BE2C (cell line): ENCODE results near the gene CRABP2.

ENCODE experiments used
- DNase-seq: peaks from one replicate; pipeline ENCODE4 v3.0.0-alpha.2; 2020
- H3K27me3 ChIP-seq: fragments of 250-450 bp; sonication (Bioruptor Pico); 2 replicates; pipeline ENCODE4 v1.5.1; 2020; ENCODE audit warnings: mild to moderate bottlenecking
- H3K36me3 ChIP-seq: fragments of 250-450 bp; sonication (Bioruptor Pico); 2 replicates; pipeline ENCODE4 v1.5.1; 2020; ENCODE audit warnings: mild to moderate bottlenecking
- H3K4me1 ChIP-seq: fragments of 250-450 bp; sonication (Bioruptor Pico); 2 replicates; pipeline ENCODE4 v1.5.1; 2020
- H3K4me3 ChIP-seq: 2 replicates; pipeline ENCODE4 v1.5.1; 2011; ENCODE audit warnings: low read depth, low read length
- H3K9me3 ChIP-seq: fragments of 250-450 bp; sonication (Bioruptor Pico); 2 replicates; pipeline ENCODE4 v1.5.1; 2020
- TF ChIP-seq, protein P1 (sequence below): IDR thresholded peaks from 2 replicates; pipeline ENCODE4 v1.5.1; 2012; ENCODE audit warnings: mild to moderate bottlenecking, low read depth, low read length

The CRABP2 gene

DNA sequence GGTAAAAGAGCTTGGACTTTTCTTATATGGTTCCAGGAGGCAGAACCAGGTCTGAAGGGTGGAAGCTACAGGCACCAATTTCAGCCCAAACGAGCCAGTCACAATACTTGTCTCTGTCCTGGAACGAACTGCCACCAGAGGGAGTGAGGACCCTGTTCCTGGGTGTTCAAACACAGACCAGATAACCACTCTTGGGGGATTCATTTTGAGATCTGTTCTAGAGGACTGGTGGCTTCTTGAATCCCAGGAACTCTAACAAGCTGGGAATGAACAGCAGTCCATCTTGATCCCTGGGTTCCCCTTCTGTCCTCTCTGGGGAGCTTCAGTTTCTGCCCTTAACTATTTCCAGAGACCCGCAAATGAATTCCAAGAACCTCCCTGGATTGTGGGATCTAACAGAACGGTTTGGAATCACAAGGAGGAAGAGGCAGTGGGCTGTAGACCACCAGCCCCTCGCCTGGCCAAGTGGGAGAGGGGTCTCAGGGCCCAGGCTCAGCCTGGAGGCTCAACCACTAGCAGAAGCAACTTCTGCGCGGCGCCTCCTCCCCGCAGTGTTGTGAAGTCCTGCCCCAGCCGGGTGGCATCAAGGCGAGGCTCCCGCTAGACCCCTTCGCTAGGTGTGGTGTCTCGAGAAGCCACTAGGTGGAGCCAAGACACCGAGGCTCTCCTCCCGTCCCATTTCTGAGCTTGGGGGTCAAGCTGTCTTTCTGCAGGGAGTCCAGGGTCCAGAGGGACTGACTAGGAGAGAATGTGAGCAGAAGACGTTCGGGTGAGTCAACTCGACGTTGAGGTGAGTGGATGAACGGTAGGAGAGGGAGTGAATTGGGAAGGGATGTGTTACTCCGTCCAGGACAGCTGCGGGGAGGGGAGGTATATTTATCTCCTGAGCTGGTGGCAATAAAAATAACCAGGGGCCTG is 16.1 kb downstream of the CRABP2 start:
- TF ChIP-seq, protein P1, sequence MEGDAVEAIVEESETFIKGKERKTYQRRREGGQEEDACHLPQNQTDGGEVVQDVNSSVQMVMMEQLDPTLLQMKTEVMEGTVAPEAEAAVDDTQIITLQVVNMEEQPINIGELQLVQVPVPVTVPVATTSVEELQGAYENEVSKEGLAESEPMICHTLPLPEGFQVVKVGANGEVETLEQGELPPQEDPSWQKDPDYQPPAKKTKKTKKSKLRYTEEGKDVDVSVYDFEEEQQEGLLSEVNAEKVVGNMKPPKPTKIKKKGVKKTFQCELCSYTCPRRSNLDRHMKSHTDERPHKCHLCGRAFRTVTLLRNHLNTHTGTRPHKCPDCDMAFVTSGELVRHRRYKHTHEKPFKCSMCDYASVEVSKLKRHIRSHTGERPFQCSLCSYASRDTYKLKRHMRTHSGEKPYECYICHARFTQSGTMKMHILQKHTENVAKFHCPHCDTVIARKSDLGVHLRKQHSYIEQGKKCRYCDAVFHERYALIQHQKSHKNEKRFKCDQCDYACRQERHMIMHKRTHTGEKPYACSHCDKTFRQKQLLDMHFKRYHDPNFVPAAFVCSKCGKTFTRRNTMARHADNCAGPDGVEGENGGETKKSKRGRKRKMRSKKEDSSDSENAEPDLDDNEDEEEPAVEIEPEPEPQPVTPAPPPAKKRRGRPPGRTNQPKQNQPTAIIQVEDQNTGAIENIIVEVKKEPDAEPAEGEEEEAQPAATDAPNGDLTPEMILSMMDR, result peak; percentile 95
- Histone ChIP-seq H3K36me3 (no peaks in the 10 kb centered on the region), H3K27me3 (no peaks in the 10 kb centered on the region), H3K4me3 (peak overlapping the region; percentile 61), H3K9me3 (no peaks in the 10 kb centered on the region), H3K4me1 (peaks cover 33% of the 10 kb centered on the region)
- DNase-seq, result peak; percentile 89

DNA sequence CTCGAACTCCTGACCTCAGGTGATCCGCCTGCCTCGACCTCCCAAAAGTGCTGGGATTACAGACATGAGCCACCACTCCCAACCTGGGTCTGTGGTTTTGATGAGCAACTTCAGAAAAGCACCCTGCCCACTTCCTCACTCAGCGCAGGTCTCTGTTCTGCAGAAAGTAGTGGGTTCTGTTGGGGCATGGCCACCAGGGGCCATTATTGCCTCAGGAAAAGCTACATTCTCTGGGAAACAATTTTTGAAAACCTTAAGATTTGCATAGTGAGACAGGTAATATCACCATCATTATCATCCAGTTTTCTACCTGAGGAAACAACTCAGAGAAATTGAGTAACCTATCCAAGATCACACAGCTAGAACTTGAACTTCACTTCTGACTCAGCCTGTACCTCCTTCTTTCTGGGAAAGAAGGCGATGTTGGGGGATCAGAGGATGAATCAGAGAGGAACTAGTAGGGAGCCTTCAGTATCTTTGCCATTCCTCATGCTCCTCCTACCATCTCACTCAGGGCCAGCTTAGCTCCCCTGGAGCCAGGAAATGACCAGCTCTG is 21.1 kb downstream of the CRABP2 start:
- TF ChIP-seq, protein P1, result 0 out of 2 replicates have a peak, but pooled peaks have one; percentile 11
- no peak for DNase-seq
- no peaks in the 10 kb centered on the region for H3K27me3 ChIP-seq
- no peak overlapping the region for H3K4me3 ChIP-seq
- H3K4me1 ChIP-seq, result peaks cover 3% of the 10 kb centered on the region; the same call in 1 of the 2 replicates
- H3K9me3 ChIP-seq, result no peaks in the 10 kb centered on the region
- H3K36me3 ChIP-seq, result no peaks in the 10 kb centered on the region

DNA sequence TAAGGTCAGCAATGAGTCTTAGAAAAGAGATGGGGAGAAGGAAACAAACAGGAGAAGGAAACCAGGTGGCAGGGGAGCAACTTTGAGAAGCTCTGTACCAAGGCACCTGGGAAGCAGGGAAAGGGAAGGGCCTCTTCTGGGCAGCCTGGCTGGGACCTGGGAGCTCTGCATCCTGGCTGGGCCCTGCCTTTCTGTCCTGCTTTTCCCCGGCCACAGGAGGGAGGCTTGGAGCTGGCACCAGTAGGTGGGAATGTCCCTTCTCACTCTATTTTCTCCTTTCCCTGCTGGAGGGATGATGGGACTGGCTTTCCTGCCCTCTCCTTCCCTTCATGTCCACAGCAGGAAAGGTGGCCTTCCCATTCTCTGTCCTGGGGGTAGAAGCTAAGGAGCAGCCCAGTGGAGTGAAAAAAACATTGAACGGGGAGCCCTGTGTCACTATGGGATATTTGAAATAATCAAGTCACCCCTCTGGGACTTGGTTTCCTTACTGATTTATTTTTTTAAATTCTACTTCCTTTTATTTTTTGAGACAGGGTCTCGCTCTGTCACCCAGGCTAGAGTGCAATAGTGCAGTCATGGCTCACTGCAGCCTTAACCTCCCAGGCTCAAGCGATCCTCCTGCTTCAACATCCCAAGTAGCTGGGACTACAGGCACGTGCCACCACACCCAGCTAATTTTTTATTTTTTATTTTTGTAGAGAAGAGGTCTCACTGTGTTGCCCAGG is 23.1 kb downstream of the CRABP2 start:
- no peaks in the 10 kb centered on the region for H3K36me3 ChIP-seq
- DNase-seq, result no peak
- H3K4me1 ChIP-seq, result no peaks in the 10 kb centered on the region; the same call in 1 of the 2 replicates
- H3K4me3 ChIP-seq, result no peak overlapping the region
- H3K9me3 ChIP-seq, result no peaks in the 10 kb centered on the region
- TF ChIP-seq, protein P1, result peak; percentile 27; the same call in 1 of the 2 replicates
- no peaks in the 10 kb centered on the region for H3K27me3 ChIP-seq

DNA sequence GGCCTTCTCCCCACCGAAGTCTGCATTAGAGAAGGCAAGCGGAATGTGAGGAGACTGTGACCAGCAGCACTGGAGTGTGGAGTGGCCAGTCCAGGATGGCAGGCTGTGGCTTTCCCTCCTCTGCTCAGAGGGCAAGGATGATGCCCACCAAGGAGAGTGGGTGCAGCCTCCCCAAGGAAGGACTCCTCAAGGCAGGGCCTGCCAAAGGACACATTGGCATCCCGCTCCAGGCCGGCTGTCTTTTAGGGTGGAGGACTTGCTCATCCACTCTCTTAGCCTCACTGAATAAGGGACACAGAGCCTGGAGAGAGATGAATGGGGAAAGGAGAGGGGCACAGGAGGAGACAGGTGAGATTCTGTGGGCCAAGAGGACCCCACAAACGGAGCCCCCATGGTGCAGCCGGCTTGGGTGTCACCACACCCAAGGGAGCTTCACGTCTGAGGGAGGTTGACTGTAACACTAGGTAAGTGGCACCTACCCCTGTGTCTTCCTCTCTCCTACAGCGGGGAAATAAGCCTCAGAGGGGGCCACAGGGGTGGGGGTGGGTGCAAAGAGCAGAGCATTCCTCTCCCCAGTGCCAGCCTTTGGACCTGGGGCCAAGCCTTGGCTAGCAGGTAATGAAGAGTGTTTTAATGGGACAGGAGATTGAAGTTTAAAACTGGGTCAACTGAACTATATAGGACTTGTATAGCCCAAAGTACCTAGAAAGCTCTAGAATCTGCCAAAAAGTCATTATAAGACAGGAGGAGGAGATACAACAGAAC is 24.0 kb downstream of the CRABP2 start:
- DNase-seq, result no peak
- Histone ChIP-seq H3K4me1 (no peaks in the 10 kb centered on the region; the same call in 1 of the 2 replicates), H3K27me3 (no peaks in the 10 kb centered on the region), H3K4me3 (no peak overlapping the region), H3K36me3 (no peaks in the 10 kb centered on the region), H3K9me3 (no peaks in the 10 kb centered on the region)
- TF ChIP-seq, protein P1, result no peak

DNA sequence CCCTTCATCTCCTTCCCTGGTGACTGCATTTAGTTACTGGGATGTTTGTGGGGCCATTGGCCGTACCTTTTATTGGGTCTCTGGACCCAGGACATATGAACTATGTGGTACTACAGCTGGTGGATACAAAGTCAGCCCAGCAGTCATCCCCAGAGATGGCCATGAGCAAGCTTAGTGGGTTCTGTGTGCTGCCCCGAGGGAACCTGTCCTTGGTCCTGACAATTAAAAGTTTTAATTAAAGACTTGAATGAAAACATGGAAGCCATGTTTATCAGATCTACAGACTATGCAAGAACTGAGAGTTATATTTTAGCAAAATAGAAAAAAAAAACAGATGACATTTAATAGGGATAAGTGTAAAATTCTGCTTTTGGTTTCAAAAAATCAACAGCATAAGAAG is 25.3 kb downstream of the CRABP2 start:
- Histone ChIP-seq H3K27me3 (no peaks in the 10 kb centered on the region), H3K9me3 (no peaks in the 10 kb centered on the region), H3K4me3 (no peak overlapping the region), H3K4me1 (peaks cover 8% of the 10 kb centered on the region), H3K36me3 (no peaks in the 10 kb centered on the region)
- no peak for DNase-seq
- TF ChIP-seq, protein P1, result no peak
